GDM1 (cell line): ENCODE results near the gene NLGN1.
"Not testable (repeated sequence)": the region's sequence is repeated elsewhere in the genome, so short reads cannot be mapped to it uniquely, and the experiment has no call there.

Experiments used
- DNase-seq: peaks from one replicate; lab custom pipeline; 2025; lab: John Stamatoyannopoulos, UW

Gene NLGN1

GRCh38 chr3:174168538-174169254, 771.2 kb downstream of the NLGN1 start:
- DNase-seq: no peak

- no peak for DNase-seq
Observed at GRCh38 chr3:174169736-174170135, 772.2 kb downstream of the NLGN1 start.

- no peak for DNase-seq
Observed at GRCh38 chr3:174170248-174170647, 772.7 kb downstream of the NLGN1 start.

- no peak for DNase-seq
Observed at GRCh38 chr3:174186377-174186989, 788.9 kb downstream of the NLGN1 start.

- no peak for DNase-seq
Observed at GRCh38 chr3:174191380-174191779, 793.8 kb downstream of the NLGN1 start.

- no peak for DNase-seq
Observed at GRCh38 chr3:174191895-174192294, 794.4 kb downstream of the NLGN1 start.

- DNase-seq: no peak
Observed at GRCh38 chr3:174192471-174192870, 794.9 kb downstream of the NLGN1 start.

- no peak for DNase-seq
Observed at GRCh38 chr3:174193604-174194003, 796.1 kb downstream of the NLGN1 start.

GRCh38 chr3:174197416-174197815, 799.9 kb downstream of the NLGN1 start:
- DNase-seq: no peak

- DNase-seq: no peak
Observed at GRCh38 chr3:174198199-174198598, 800.7 kb downstream of the NLGN1 start.

- DNase-seq: no peak
Observed at GRCh38 chr3:174199696-174200095, 802.2 kb downstream of the NLGN1 start.

- no peak for DNase-seq
Observed at GRCh38 chr3:174202116-174202515, 804.6 kb downstream of the NLGN1 start.

- DNase-seq: no peak
Observed at GRCh38 chr3:174202561-174202960, 805.0 kb downstream of the NLGN1 start.

- no peak for DNase-seq
Observed at GRCh38 chr3:174204765-174205164, 807.2 kb downstream of the NLGN1 start.

- no peak for DNase-seq
Observed at GRCh38 chr3:174206607-174207192, 809.2 kb downstream of the NLGN1 start.

- DNase-seq: no peak
Observed at GRCh38 chr3:174208161-174208560, 810.6 kb downstream of the NLGN1 start.

- not testable (repeated sequence) for DNase-seq
Observed at GRCh38 chr3:174211896-174212295, 814.4 kb downstream of the NLGN1 start.

GRCh38 chr3:174215456-174215855, 817.9 kb downstream of the NLGN1 start:
- no peak for DNase-seq

GRCh38 chr3:174216019-174216418, 818.5 kb downstream of the NLGN1 start:
- no peak for DNase-seq

- no peak for DNase-seq
Observed at GRCh38 chr3:174216946-174217718, 819.6 kb downstream of the NLGN1 start.

GRCh38 chr3:174218016-174218415, 820.5 kb downstream of the NLGN1 start:
- no peak for DNase-seq

GRCh38 chr3:174219738-174220137, 822.2 kb downstream of the NLGN1 start:
- no peak for DNase-seq
